EH (cell line): ENCODE measurements around the gene PIAS4.
A peak's percentile ranks its signal among the peaks of the same experiment; 100 is the strongest.

Experiments used
- DNase-seq: peaks from one replicate; pipeline ENCODE4 v3.0.0-alpha.2; 2015; ENCODE audit warnings: low read depth

Gene PIAS4

DNA sequence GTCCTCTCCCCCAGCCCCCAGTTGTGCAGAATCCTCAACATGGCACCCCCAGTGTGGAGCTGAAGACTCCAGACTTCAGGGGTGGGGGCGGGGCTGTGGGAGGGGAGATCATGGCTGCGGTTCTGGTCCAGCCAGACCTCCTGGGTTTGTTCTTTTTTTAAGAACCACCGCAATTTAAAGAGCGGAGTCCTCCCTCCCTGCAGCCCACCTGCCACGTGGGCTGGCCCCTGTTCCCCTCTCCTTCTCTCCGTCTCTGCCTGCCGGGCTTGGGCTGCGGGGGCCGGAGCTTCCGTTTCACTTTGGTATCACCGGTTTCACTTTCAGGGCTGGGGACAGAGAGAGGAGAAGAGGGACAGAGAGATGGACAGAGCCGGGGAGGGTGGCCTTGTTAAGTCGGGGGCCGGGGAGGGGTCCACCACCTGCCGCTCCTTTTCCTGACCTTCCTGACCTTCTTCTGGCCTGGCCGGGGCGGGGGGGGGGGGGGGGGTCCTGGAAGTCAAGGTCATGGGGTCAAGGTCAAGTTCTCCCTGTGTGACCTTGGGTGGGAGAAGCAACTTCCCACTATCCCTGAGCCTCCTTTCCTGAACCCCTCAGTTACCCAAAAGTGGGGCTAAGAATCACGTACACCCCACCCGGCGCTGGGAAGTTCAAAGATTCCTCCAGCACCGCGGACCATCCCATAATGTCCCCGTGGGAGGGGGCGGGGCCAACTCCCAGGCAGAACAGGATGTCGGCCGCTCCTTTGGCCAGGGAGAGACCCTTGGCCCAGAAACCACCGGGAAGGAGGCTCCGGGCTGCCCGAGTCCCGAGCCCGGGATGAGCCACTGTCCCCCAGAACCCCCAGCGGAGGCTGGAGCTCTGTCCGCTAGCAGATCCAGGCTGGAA, 70.5 kb downstream of the PIAS4 start:
- DNase-seq, result peak; percentile 59

GRCh38 chr19:4080473-4080872, 72.9 kb downstream of the PIAS4 start:
- no peak for DNase-seq

GRCh38 chr19:4081441-4082129, 74.0 kb downstream of the PIAS4 start:
- DNase-seq, result peak; percentile 48

DNA sequence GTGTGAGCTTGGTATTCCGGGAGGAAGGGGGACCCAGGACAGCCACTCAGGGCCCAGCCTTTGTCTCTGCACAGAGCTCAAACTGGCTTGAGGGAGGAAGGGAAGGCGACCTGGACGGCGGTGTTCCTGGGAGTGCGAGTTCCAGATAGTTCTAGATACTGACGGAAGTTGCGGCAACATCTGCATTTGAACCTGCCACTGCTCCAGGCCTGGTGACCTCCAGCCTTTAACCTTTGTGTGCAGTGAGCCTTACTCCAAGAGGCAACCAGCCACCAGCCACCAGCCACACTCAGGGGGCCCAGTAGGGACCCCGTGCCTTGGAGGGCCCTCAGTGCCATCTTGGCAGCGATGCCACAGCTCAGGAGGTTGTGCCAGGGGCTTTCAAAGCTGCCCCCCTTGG, 74.6 kb downstream of the PIAS4 start:
- no peak for DNase-seq

DNA sequence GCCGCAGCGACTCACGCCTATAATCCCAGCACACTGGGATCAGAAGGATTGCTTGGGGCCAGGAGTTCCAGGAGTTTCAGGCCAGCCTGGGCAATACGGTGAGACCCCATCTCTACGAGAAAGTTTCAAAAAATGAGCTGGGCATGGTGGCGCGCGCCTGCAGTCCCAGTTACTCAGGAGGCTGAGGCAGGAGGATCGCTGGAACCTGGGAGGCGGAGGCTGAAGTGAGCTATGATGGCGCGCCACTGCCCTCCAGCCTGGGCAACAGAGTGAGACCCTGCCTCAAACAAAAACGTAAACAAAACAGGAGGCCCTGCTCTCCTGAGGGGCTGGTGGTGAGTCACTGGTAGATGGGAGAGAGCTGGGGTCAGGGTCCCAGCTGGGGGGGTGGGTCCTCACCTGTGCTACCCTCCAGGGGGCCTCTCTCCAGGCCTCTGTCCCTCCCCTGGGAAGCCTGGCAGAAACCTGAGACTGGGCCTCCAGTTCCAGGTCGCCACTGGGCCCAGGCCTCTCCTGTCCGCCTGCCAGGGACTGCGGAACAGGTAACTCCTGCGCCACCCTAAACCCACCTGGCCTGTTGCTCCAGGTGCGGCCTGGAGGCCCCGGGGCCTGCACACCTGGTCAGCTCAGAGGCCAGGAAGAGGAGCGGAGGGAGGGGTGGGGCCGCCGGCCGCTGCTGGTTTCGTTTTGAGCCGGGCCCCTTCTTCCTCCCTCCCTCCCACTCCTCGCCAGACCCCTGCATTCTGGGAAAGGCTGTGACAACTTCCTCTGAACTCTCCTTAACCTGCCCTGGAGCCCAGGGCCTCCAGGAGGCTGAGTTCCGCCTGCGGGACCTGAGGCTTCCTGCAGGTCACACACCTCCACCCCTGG, 76.4 kb downstream of the PIAS4 start:
- DNase-seq, result no peak

- DNase-seq, result no peak
These were observed 77.0 kb downstream of the PIAS4 start for GRCh38 chr19:4084547-4084877.

DNA sequence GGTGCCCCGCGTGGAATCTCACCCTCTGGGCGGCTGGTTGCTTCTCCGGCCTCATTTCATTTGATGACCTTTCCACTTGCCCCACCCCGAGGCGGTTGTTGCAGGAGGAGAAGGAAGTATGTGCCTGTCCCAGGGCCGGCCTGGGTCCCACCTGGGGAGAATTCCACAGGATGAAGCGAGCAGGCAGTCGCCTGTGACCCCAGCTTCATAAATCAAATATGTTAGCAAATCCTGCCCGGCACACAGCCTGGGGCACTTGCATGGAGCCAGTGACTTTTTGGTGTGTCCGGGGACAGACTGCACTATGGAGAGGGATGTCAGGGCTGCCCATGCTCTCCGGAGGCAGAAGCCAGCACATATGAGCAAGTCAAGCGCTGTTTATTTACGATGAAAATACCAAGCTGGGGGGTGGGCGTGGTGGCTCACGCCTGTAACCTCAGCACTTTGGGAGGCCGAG, 78.9 kb downstream of the PIAS4 start:
- peak; percentile 24 for DNase-seq

DNA sequence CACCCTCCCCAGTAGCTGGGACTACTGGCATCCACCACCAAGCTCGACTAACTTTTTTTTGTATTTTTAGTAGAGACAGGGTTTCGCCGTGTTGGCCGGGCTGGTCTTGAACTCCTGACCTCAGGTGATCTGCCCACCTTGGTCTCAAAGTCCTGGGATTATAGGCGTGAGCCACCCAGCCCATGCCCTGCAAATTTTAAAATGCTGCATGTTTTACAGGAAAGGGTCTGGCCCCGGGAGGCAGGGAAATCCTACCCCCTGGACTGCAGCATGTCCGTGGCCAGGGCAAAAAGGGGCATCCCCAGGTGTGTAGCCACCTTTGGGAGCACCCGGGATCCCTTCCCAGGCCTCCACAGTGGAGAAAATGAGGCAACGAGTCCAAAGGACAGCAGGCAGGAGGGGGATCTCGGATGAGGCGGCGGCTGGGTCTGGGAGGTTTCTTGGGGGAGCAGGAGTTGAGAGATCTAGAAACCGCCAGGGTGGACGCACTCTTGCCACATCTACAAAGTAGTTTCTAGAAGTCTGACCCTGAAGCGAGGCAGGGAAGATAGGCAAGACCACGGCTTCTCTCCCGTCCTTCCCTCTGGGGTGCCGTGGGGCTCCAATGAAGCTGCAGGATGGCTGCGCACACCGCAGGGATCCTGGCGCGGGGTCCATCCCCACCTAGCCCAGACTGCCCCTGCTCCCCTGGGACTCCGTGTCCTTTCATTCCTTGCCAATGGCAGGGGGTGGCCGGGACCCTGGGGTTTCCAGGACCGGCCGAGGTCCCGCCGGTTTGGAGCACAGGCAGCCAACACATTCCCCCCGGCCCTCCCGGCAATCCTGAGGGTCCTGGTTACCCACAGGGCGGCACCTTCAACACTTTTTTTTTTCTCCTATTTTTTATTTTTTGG, 80.5 kb downstream of the PIAS4 start:
- DNase-seq, result no peak

DNA sequence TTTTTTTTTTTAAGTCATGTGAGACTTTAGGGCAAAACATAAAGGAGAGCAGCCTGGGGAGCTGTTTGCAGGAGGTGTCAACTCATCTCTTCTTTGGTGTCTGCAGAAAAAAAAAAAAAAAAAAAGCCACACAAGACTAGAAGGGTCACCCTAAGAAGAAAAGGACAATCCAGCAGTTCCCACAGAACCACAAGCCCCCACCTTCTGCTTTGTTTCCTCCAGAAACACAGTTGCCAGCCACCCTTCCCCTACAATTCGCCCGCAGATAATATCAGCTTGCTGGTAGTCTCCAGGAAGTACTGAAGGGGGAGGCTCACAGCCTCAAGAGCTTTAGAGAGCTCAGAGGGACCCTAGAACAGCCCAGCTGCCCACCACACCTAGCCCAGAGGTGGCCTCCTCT, 81.4 kb downstream of the PIAS4 start:
- DNase-seq, result no peak
